Suprapubic skin (tissue), 4 donors: ENCODE data around the gene RTF2.

Experiments used
- CTCF ChIP-seq, 2 donors: fragments of 200-600 bp in 1 of 2; fragments of 450-650 bp in 1 of 2; sonication (generic) in 1 of 2; IDR thresholded peaks; one replicate each; pipeline ENCODE4 v1.5.1; 2016 to 2019; ENCODE audit warnings: antibody characterized with exemption in 2 of 2, mild to moderate bottlenecking in 1 of 2, moderate library complexity in 1 of 2
- EP300 ChIP-seq: sonication (generic); formaldehyde crosslinking; IDR thresholded peaks from one replicate; pipeline ENCODE4 v1.6.1; 2017; ENCODE audit warnings: antibody characterized with exemption
- POLR2A ChIP-seq, 2 donors: fragments of 450-650 bp; IDR thresholded peaks; one replicate each; pipeline ENCODE4 v1.6.1; 2017; ENCODE audit warnings: antibody characterized with exemption in 2 of 2, mild to moderate bottlenecking in 2 of 2, moderate library complexity in 2 of 2
- POLR2AphosphoS5 ChIP-seq, 3 donors: sonication (generic); formaldehyde crosslinking; IDR thresholded peaks; one replicate each; pipeline ENCODE4 v1.6.1; 2017; ENCODE audit warnings: antibody characterized with exemption in 3 of 3

- TF ChIP-seq POLR2A (IDR thresholded peaks at IDR 0.05), result no peak
- TF ChIP-seq EP300, result no peak
- no peak for TF ChIP-seq POLR2AphosphoS5 (IDR thresholded peaks at IDR 0.05)
- TF ChIP-seq CTCF (IDR thresholded peaks at IDR 0.05), result no peak
Observed at GRCh38 chr20:56424931-56425330, 43.5 kb upstream of the RTF2 start.
